Raji (cell line): Measurements from ENCODE around the gene CDKN3.

Experiments
- POLR2A ChIP-seq: IDR thresholded peaks from 2 replicates; pipeline ENCODE4 v1.6.1; 2011; ENCODE audit warnings: low read depth, low read length, control low read depth; ENCODE audit not compliant: insufficient read depth

CDKN3 gene

GRCh38 chr14:54440873-54441868 is 44.4 kb downstream of the CDKN3 start, which contains the start of gene CNIH1:
Gene CNIH1, minus strand, starts transcription at chr14:54441374. Its CDS starts 47 bp downstream, at chr14:54441327.
- peak; percentile 94 for TF ChIP-seq POLR2A

DNA sequence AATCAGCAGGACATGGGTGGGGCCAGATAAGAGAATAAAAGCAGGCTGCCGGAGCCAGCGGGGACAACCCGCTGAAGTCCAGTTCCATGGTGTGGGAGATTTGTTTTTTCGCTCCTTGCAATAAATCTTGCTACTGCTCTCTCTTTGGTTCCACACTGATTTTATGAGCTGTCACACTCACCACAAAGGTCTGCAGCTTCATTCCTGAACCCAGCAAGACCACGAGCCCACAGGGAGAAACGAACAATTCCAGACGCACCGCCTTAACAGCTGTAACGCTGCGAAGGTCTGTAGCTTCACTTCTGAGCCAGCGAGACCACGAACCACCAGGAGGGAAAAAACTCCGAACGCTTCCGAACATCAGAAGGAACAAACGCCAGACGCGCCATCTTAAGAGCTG is 47.2 kb downstream of the CDKN3 start:
- no peak for TF ChIP-seq POLR2A

GRCh38 chr14:54444681-54445080 is 47.9 kb downstream of the CDKN3 start:
- TF ChIP-seq POLR2A = no peak

DNA sequence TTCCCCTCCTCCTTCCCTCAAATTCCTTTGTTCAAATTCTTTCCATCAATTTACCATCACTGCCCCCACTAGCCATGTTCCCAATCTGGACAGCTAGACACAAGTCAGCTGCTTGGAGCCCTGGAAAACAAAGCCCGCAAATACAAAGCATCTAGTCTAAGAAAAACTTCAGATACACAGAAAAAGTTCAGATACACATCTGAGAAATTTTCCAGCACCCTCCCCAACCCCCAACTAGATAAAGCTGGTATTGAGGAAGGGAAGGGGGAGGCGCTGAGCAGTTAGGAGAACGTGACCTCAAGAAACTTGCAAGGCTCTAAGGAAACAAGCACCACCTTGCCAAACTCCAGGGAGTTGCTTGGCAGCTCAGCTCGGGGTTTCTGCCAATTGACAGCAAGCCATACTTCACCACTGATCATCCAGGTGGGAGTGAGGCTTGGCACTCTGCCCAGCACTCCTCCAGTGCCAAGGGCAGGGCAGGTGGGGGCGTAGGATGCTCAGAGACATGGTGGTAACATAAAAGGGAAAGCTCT is 49.4 kb downstream of the CDKN3 start:
- TF ChIP-seq POLR2A = no peak

- no peak for TF ChIP-seq POLR2A
Observed at GRCh38 chr14:54447231-54447692, 50.5 kb downstream of the CDKN3 start.

DNA sequence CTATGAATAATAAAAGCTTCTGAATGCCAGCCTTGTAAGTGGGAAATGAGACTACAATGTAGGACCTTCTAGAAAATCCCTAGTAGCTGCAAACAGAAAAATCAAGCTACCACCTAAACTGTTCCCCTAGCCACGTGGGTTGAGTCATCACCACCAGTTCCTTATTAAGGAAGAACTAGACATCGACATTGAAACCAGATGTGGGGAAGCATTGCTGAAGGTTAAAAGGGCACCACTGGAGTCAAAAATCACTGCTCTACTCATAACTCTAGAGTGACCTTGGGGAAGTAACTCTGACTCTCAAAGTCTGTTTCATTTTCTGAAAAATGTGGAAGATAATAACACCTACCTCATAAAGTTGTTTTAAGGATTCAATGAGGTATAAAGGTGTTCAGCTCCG is 53.7 kb downstream of the CDKN3 start:
- TF ChIP-seq POLR2A = no peak

DNA sequence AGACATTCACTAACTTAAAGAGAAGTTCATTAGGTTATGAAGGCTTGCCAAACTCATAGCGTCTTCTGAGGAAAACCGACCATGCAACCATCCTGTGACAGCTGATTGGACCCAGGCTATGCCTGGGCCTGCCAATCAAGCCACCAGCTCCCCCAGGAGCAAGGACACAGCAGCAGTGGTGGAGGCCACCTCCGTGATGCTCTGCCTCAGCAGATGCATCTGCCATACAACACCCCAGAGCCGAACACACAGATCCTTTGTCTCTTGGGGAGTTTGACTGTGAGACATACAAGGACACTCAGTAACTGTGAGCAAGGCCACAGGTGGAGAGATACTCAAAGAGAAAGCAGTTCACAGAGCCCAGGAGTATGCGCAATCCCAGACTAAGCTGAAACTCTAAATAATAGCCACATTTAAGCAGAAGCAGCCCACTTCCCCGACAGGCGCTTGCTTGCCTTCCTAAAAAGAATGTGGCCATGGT is 54.4 kb downstream of the CDKN3 start:
- no peak for TF ChIP-seq POLR2A

GRCh38 chr14:54451961-54452360 is 55.2 kb downstream of the CDKN3 start:
- no peak for TF ChIP-seq POLR2A

DNA sequence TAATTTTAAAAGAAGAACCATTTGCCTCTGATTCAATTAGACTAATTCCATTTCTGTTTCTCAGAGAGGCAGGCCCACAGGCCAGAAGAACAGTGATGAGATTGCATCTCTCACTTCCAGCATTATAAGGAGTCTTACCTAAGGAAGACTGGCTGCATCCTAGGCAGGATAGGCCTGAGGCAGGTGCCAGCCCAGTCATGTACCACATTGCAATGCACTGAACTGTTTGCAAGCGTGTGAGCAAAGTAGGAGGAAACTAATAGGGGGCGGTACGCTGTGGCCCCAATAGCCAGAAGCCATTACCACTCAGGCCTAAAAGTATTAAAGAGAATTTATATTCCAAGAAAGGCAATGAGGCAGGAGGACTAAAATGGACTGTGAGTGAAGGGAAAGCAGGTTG is 56.4 kb downstream of the CDKN3 start:
- no peak for TF ChIP-seq POLR2A

- no peak for TF ChIP-seq POLR2A
Observed at GRCh38 chr14:54455363-54455762, 58.6 kb downstream of the CDKN3 start.

DNA sequence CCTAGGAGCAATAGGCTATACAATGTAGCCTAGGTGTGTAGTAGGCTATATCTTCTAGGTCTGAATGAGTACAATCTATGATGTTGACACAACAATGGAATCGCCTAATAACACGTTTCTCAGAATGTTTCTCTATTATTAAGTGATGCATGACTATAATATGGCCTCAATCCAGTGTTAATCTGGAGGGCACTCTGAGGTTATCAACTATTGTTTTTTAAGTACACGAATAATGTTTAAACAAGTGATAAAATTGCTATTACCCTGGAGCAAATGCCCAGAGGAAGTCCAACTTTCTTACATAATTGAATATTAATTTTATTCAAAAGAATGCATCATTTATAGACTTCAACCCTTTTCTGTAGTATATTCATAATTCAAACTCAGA is 60.8 kb downstream of the CDKN3 start:
- TF ChIP-seq POLR2A = no peak

- TF ChIP-seq POLR2A = no peak
Observed at GRCh38 chr14:54459106-54459505, 62.3 kb downstream of the CDKN3 start.

DNA sequence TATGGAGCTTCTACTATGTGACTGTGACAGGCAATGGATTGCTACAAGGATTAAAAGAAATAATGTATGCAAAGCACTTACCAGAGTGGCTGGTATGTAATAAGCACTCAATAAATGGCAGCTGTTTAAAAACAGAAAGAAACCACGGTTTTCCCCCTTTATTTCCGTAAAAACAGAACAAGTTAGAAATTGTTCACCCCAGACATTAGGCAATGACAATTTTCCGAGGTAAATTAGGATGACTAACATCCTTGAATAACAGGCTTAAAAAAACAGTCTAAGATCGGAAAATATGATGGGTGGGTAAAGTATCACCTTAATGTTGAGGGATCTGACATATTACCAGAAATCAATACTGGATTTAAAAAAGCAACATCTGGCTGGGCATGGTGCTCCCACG is 65.2 kb downstream of the CDKN3 start:
- TF ChIP-seq POLR2A = no peak

DNA sequence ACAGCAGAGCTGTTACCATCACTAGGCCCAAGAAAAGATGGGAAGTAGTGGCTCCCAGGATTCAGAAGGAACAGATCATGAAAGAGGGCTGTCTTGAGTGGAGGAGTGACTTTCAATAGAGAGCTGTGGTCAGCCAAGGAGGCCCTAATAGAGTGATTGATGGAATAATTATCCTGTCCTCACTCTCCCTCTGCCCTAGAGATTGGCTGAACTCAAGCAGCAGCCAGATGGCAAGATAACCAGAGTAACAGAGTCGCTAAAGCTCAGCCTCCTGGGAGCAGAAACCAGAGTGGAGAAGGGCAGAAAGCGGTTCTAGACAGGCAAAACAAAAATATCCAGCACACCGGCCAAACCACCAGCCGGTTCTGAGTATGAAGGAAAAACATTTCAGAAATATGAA is 68.8 kb downstream of the CDKN3 start:
- no peak for TF ChIP-seq POLR2A

GRCh38 chr14:54467280-54467679 is 70.5 kb downstream of the CDKN3 start:
- TF ChIP-seq POLR2A = no peak
